HepG2 (cell line): Measurements from ENCODE around the gene STX1B. TPM values are rescaled to one million over a fixed set of nuclear protein-coding genes. Genes with fewer than 3 reads are reported as not detected.

Experiments
- FOXK1 ChIP-seq: sonication (generic); formaldehyde crosslinking; IDR thresholded peaks from 2 replicates; pipeline ENCODE4 v1.4.0; 2020; ENCODE audit warnings: low read depth, missing genetic modification reagents, borderline replicate concordance
- GFI1 ChIP-seq: sonication (generic); formaldehyde crosslinking; IDR thresholded peaks from 2 replicates; pipeline ENCODE4 v1.5.0; 2020; ENCODE audit warnings: missing genetic modification reagents, mild to moderate bottlenecking, borderline replicate concordance
- PCBP1 ChIP-seq: fragments of 200-400 bp; formaldehyde crosslinking; IDR thresholded peaks from 2 replicates; pipeline ENCODE4 v1.6.1; 2017; ENCODE audit warnings: mild to moderate bottlenecking, low read depth, low read length, borderline replicate concordance
- XRCC5 ChIP-seq: fragments of 200-400 bp; formaldehyde crosslinking; optimal IDR thresholded peaks from 2 replicates; pipeline ENCODE3; 2017; ENCODE audit warnings: mild to moderate bottlenecking, low read length
- ZNF546 ChIP-seq: sonication (generic); formaldehyde crosslinking; conservative IDR thresholded peaks from 2 replicates; pipeline ENCODE4 v1.8.1; 2023; ENCODE audit warnings: mild to moderate bottlenecking, missing genetic modification reagents
- ZNF773 ChIP-seq: sonication (generic); formaldehyde crosslinking; IDR thresholded peaks from 2 replicates; pipeline ENCODE4 v1.4.0; 2020; ENCODE audit warnings: missing genetic modification reagents, borderline replicate concordance
- polyA plus RNA-seq, 8 experiments: library from polyadenylated mRNA; depleted of rRNA in 3 of 8; stranded (reverse) in 7 of 8; unstranded in 1 of 8; fragments of >200 nt; fragmentation: Illumina TruSeq in 4 of 8; extraction: Trizol in 4 of 8; gene quantifications; 2 replicates each; pipeline versions ENCODE4 v1.2.1 to v1.2.3, GENCODE V29; 2011 to 2016; ENCODE audit warnings: low read depth in 4 of 8, missing spikeins in 1 of 8, mixed read lengths in 1 of 8; ENCODE audit not compliant: insufficient read depth in 1 of 8
- total RNA-seq, 5 experiments: library from RNA; depleted of rRNA; stranded (reverse); fragments of >200 nt; fragmentation: Illumina TruSeq; extraction: Trizol; gene quantifications; 2 replicates each; pipeline ENCODE4 v1.2.3, GENCODE V29; 2016; ENCODE audit warnings: low read depth in 1 of 5
- TF ChIP-seq, protein P1 (sequence below): sonication (generic); formaldehyde crosslinking; IDR thresholded peaks from 2 replicates; pipeline ENCODE4 v1.8.0; 2022; ENCODE audit warnings: mild to moderate bottlenecking, missing genetic modification reagents; ENCODE audit not compliant: insufficient replicate concordance
- TF ChIP-seq, protein P2 (sequence below): sonication (generic); formaldehyde crosslinking; conservative IDR thresholded peaks from 2 replicates; pipeline ENCODE4 v1.4.0; 2020; ENCODE audit warnings: missing genetic modification reagents
- TF ChIP-seq, protein P3 (sequence below): sonication (generic); formaldehyde crosslinking; IDR thresholded peaks from 2 replicates; pipeline ENCODE4 v1.5.0; 2020; ENCODE audit warnings: mild to moderate bottlenecking, missing genetic modification reagents, borderline replicate concordance
- TF ChIP-seq, protein P4 (sequence below): sonication (generic); formaldehyde crosslinking; IDR thresholded peaks from 2 replicates; pipeline ENCODE4 v1.5.0; 2020; ENCODE audit warnings: missing genetic modification reagents
- TF ChIP-seq, protein P5 (sequence below): sonication (generic); formaldehyde crosslinking; IDR thresholded peaks from 2 replicates; pipeline ENCODE4 v1.5.0; 2020; ENCODE audit warnings: mild to moderate bottlenecking, missing genetic modification reagents

Gene STX1B
- total and polyA plus RNA-seq, 2 of the 13 experiments (the other 11 are each of a cell fraction or from before 2014, with no cell fraction given): 2.1 to 3.0 TPM

DNA sequence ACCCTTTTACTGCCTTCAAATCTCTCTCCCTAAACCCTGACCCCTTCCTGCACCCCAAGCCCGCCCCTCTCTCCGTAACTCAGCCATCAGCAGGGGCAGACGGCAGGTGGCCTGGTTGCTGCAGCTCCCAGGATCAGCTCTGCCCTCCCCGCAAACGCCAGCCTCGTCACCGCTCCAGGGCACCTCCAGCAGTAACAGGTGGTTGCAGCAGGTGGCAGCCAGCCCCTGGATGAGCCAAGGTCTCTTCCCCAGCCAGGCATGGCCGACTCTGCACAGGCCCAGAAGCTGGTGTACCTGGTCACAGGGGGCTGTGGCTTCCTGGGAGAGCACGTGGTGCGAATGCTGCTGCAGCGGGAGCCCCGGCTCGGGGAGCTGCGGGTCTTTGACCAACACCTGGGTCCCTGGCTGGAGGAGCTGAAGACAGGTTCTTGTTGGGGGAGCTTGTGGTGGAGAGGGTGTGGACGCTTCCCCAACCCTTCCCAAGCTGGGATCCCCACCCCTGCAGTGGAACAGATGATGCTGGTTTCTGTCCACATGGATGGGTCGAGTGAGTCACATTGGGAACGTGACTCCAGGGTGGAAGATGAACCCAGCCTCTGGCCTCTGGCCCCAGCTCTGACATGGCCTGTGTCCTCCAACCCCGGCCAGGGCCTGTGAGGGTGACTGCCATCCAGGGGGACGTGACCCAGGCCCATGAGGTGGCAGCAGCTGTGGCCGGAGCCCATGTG is 24.9 kb downstream of the STX1B start (continued):
- TF ChIP-seq XRCC5: no peak
- no peak for TF ChIP-seq ZNF773 (CRISPR knock-in tag)
- no peak for TF ChIP-seq FOXK1 (CRISPR knock-in tag)
- TF ChIP-seq, protein P1, sequence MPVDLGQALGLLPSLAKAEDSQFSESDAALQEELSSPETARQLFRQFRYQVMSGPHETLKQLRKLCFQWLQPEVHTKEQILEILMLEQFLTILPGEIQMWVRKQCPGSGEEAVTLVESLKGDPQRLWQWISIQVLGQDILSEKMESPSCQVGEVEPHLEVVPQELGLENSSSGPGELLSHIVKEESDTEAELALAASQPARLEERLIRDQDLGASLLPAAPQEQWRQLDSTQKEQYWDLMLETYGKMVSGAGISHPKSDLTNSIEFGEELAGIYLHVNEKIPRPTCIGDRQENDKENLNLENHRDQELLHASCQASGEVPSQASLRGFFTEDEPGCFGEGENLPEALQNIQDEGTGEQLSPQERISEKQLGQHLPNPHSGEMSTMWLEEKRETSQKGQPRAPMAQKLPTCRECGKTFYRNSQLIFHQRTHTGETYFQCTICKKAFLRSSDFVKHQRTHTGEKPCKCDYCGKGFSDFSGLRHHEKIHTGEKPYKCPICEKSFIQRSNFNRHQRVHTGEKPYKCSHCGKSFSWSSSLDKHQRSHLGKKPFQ (CRISPR knock-in tag): peak; percentile 84
- peak; percentile 16; the same call in 1 of the 2 replicates for TF ChIP-seq PCBP1
- TF ChIP-seq GFI1 (CRISPR knock-in tag): 0 out of 2 replicates have a peak, but pooled peaks have one; percentile 22
- TF ChIP-seq, protein P2, sequence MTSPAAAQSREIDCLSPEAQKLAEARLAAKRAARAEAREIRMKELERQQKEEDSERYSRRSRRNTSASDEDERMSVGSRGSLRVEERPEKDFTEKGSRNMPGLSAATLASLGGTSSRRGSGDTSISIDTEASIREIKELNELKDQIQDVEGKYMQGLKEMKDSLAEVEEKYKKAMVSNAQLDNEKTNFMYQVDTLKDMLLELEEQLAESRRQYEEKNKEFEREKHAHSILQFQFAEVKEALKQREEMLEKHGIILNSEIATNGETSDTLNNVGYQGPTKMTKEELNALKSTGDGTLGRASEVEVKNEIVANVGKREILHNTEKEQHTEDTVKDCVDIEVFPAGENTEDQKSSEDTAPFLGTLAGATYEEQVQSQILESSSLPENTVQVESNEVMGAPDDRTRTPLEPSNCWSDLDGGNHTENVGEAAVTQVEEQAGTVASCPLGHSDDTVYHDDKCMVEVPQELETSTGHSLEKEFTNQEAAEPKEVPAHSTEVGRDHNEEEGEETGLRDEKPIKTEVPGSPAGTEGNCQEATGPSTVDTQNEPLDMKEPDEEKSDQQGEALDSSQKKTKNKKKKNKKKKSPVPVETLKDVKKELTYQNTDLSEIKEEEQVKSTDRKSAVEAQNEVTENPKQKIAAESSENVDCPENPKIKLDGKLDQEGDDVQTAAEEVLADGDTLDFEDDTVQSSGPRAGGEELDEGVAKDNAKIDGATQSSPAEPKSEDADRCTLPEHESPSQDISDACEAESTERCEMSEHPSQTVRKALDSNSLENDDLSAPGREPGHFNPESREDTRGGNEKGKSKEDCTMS: no peak
- TF ChIP-seq, protein P3, sequence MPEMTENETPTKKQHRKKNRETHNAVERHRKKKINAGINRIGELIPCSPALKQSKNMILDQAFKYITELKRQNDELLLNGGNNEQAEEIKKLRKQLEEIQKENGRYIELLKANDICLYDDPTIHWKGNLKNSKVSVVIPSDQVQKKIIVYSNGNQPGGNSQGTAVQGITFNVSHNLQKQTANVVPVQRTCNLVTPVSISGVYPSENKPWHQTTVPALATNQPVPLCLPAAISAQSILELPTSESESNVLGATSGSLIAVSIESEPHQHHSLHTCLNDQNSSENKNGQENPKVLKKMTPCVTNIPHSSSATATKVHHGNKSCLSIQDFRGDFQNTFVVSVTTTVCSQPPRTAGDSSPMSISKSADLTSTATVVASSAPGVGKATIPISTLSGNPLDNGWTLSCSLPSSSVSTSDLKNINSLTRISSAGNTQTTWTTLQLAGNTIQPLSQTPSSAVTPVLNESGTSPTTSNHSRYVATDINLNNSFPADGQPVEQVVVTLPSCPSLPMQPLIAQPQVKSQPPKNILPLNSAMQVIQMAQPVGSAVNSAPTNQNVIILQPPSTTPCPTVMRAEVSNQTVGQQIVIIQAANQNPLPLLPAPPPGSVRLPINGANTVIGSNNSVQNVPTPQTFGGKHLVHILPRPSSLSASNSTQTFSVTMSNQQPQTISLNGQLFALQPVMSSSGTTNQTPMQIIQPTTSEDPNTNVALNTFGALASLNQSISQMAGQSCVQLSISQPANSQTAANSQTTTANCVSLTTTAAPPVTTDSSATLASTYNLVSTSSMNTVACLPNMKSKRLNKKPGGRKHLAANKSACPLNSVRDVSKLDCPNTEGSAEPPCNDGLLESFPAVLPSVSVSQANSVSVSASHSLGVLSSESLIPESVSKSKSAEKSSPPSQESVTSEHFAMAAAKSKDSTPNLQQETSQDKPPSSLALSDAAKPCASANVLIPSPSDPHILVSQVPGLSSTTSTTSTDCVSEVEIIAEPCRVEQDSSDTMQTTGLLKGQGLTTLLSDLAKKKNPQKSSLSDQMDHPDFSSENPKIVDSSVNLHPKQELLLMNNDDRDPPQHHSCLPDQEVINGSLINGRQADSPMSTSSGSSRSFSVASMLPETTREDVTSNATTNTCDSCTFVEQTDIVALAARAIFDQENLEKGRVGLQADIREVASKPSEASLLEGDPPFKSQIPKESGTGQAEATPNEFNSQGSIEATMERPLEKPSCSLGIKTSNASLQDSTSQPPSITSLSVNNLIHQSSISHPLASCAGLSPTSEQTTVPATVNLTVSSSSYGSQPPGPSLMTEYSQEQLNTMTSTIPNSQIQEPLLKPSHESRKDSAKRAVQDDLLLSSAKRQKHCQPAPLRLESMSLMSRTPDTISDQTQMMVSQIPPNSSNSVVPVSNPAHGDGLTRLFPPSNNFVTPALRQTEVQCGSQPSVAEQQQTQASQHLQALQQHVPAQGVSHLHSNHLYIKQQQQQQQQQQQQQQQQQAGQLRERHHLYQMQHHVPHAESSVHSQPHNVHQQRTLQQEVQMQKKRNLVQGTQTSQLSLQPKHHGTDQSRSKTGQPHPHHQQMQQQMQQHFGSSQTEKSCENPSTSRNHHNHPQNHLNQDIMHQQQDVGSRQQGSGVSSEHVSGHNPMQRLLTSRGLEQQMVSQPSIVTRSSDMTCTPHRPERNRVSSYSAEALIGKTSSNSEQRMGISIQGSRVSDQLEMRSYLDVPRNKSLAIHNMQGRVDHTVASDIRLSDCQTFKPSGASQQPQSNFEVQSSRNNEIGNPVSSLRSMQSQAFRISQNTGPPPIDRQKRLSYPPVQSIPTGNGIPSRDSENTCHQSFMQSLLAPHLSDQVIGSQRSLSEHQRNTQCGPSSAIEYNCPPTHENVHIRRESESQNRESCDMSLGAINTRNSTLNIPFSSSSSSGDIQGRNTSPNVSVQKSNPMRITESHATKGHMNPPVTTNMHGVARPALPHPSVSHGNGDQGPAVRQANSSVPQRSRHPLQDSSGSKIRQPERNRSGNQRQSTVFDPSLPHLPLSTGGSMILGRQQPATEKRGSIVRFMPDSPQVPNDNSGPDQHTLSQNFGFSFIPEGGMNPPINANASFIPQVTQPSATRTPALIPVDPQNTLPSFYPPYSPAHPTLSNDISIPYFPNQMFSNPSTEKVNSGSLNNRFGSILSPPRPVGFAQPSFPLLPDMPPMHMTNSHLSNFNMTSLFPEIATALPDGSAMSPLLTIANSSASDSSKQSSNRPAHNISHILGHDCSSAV (CRISPR knock-in tag): no peak
- TF ChIP-seq, protein P4, sequence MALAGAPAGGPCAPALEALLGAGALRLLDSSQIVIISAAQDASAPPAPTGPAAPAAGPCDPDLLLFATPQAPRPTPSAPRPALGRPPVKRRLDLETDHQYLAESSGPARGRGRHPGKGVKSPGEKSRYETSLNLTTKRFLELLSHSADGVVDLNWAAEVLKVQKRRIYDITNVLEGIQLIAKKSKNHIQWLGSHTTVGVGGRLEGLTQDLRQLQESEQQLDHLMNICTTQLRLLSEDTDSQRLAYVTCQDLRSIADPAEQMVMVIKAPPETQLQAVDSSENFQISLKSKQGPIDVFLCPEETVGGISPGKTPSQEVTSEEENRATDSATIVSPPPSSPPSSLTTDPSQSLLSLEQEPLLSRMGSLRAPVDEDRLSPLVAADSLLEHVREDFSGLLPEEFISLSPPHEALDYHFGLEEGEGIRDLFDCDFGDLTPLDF (CRISPR knock-in tag): 0 out of 2 replicates have a peak, but pooled peaks have one; percentile 14
- TF ChIP-seq, protein P5, sequence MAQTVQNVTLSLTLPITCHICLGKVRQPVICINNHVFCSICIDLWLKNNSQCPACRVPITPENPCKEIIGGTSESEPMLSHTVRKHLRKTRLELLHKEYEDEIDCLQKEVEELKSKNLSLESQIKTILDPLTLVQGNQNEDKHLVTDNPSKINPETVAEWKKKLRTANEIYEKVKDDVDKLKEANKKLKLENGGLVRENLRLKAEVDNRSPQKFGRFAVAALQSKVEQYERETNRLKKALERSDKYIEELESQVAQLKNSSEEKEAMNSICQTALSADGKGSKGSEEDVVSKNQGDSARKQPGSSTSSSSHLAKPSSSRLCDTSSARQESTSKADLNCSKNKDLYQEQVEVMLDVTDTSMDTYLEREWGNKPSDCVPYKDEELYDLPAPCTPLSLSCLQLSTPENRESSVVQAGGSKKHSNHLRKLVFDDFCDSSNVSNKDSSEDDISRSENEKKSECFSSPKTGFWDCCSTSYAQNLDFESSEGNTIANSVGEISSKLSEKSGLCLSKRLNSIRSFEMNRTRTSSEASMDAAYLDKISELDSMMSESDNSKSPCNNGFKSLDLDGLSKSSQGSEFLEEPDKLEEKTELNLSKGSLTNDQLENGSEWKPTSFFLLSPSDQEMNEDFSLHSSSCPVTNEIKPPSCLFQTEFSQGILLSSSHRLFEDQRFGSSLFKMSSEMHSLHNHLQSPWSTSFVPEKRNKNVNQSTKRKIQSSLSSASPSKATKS: no peak
- TF ChIP-seq ZNF546 (CRISPR knock-in tag): no peak
